Measurements from ENCODE around the gene NFYC. TPM values are rescaled to one million over a fixed set of nuclear protein-coding genes. Genes with fewer than 3 reads are reported as not detected.

The NFYC gene
- total and polyA plus RNA-seq, 2 experiments from 2014 or later: 23.7 to 28.3 TPM

- Histone ChIP-seq H4K20me1 (ENCODE audit: insufficient read depth) (no peaks in the 10 kb centered on the region), H3K9me2 (ENCODE audit: insufficient read depth) (no peaks in the 10 kb centered on the region), H3K9ac (no peak overlapping the region), H3K79me2 (ENCODE audit: insufficient read depth) (peaks cover 81% of the 10 kb centered on the region), H3K9me3 (ENCODE audit: low read depth) (no peaks in the 10 kb centered on the region), H2AFZ (no peak overlapping the region), H3K4me1 (ENCODE audit: insufficient read depth) (peaks cover 19% of the 10 kb centered on the region), H3K36me3 (ENCODE audit: low read depth) (no peaks in the 10 kb centered on the region), H3K4me3 (no peak overlapping the region), H3K27ac (no peak overlapping the region), H3K27me3 (replicated peaks; ENCODE audit: insufficient read depth) (no peaks in the 10 kb centered on the region), H3F3A (ENCODE audit: insufficient read depth) (peaks cover 35% of the 10 kb centered on the region), H3K4me2 (ENCODE audit: unreplicated experiment) (no peak overlapping the region)
- TF ChIP-seq EZH2 (IDR thresholded peaks at IDR 0.05; ENCODE audit: insufficient read depth, poor library complexity, severe bottlenecking) (no peak), EZH2phosphoT487 (IDR thresholded peaks at IDR 0.05; ENCODE audit: insufficient read depth, low read depth) (no peak)
- no peak for DNase-seq
- WGBS, 2 experiments (ENCODE audit: low coverage in 1 of 2, low lambda C conversion rate in 2 of 2, missing lambda C conversion rate in 2 of 2): 94 to 97% methylated on average over 2 of the region's 2 CpGs
- in situ Hi-C loops (cut with MboI): no loop called here
These were observed 2.9 kb downstream of the NFYC start for GRCh38 chr1:40694353-40694874.

- 78 to 85% methylated on average over 4 of the region's 4 CpGs for WGBS, 2 experiments (ENCODE audit: low coverage in 1 of 2, low lambda C conversion rate in 2 of 2, missing lambda C conversion rate in 2 of 2)
- no peak for DNase-seq
- Histone ChIP-seq H3K36me3 (ENCODE audit: low read depth) (no peaks in the 10 kb centered on the region), H3K9me2 (ENCODE audit: insufficient read depth) (no peaks in the 10 kb centered on the region), H3K4me3 (no peak overlapping the region), H2AFZ (no peak overlapping the region), H3K9ac (no peak overlapping the region), H3K27ac (no peak overlapping the region), H3K27me3 (replicated peaks; ENCODE audit: insufficient read depth) (no peaks in the 10 kb centered on the region), H3K4me1 (ENCODE audit: insufficient read depth) (peaks cover 17% of the 10 kb centered on the region), H3K4me2 (ENCODE audit: unreplicated experiment) (no peak overlapping the region), H3K9me3 (ENCODE audit: low read depth) (no peaks in the 10 kb centered on the region), H4K20me1 (ENCODE audit: insufficient read depth) (no peaks in the 10 kb centered on the region), H3F3A (ENCODE audit: insufficient read depth) (peaks cover 21% of the 10 kb centered on the region), H3K79me2 (ENCODE audit: insufficient read depth) (peaks cover 92% of the 10 kb centered on the region)
- TF ChIP-seq EZH2 (IDR thresholded peaks at IDR 0.05; ENCODE audit: insufficient read depth, poor library complexity, severe bottlenecking) (no peak), EZH2phosphoT487 (IDR thresholded peaks at IDR 0.05; ENCODE audit: insufficient read depth, low read depth) (no peak)
- in situ Hi-C loops (cut with MboI): no loop called here
These were observed 4.8 kb downstream of the NFYC start for GRCh38 chr1:40696294-40696693.

GRCh38 chr1:40697436-40697835, 5.9 kb downstream of the NFYC start:
- no peak overlapping the region for H3K9ac ChIP-seq
- H3K4me3 ChIP-seq: no peak overlapping the region
- H3K36me3 ChIP-seq (ENCODE audit: low read depth): no peaks in the 10 kb centered on the region
- no peak overlapping the region for H3K27ac ChIP-seq
- no peak overlapping the region for H2AFZ ChIP-seq
- H3K9me3 ChIP-seq (ENCODE audit: low read depth): no peaks in the 10 kb centered on the region
- H3F3A ChIP-seq (ENCODE audit: insufficient read depth): peaks cover 17% of the 10 kb centered on the region
- TF ChIP-seq EZH2 (IDR thresholded peaks at IDR 0.05; ENCODE audit: insufficient read depth, poor library complexity, severe bottlenecking) (no peak), EZH2phosphoT487 (IDR thresholded peaks at IDR 0.05; ENCODE audit: insufficient read depth, low read depth) (no peak)
- peaks cover 17% of the 10 kb centered on the region for H3K4me1 ChIP-seq (ENCODE audit: insufficient read depth)
- in situ Hi-C loops (cut with MboI): no loop called here
- no peaks in the 10 kb centered on the region for H3K27me3 ChIP-seq (replicated peaks; ENCODE audit: insufficient read depth)
- no peaks in the 10 kb centered on the region for H4K20me1 ChIP-seq (ENCODE audit: insufficient read depth)
- 75% methylated on average over 5 of the region's 5 CpGs for WGBS, 2 experiments (ENCODE audit: low coverage in 1 of 2, low lambda C conversion rate in 2 of 2, missing lambda C conversion rate in 2 of 2)
- no peaks in the 10 kb centered on the region for H3K9me2 ChIP-seq (ENCODE audit: insufficient read depth)
- DNase-seq: no peak
- peaks cover 100% of the 10 kb centered on the region for H3K79me2 ChIP-seq (ENCODE audit: insufficient read depth)
- H3K4me2 ChIP-seq (ENCODE audit: unreplicated experiment): no peak overlapping the region

GRCh38 chr1:40699787-40700186, 8.3 kb downstream of the NFYC start:
- Histone ChIP-seq H3K36me3 (ENCODE audit: low read depth) (no peaks in the 10 kb centered on the region), H3F3A (ENCODE audit: insufficient read depth) (no peaks in the 10 kb centered on the region), H3K27me3 (replicated peaks; ENCODE audit: insufficient read depth) (no peaks in the 10 kb centered on the region), H3K9me2 (ENCODE audit: insufficient read depth) (no peaks in the 10 kb centered on the region), H3K9me3 (ENCODE audit: low read depth) (no peaks in the 10 kb centered on the region), H3K4me1 (ENCODE audit: insufficient read depth) (peaks cover 9% of the 10 kb centered on the region; the same call in 1 of the 2 replicates), H3K79me2 (ENCODE audit: insufficient read depth) (peaks cover 100% of the 10 kb centered on the region), H2AFZ (no peak overlapping the region), H3K4me3 (no peak overlapping the region), H3K27ac (peak overlapping the region; percentile 28; the same call in 1 of the 2 replicates), H4K20me1 (ENCODE audit: insufficient read depth) (no peaks in the 10 kb centered on the region), H3K9ac (no peak overlapping the region), H3K4me2 (ENCODE audit: unreplicated experiment) (no peak overlapping the region)
- no peak for TF ChIP-seq EZH2phosphoT487 (IDR thresholded peaks at IDR 0.05; ENCODE audit: insufficient read depth, low read depth)
- no peak for TF ChIP-seq EZH2 (IDR thresholded peaks at IDR 0.05; ENCODE audit: insufficient read depth, poor library complexity, severe bottlenecking)
- 89% methylated on average over 6 of the region's 6 CpGs for WGBS, 2 experiments (ENCODE audit: low coverage in 1 of 2, low lambda C conversion rate in 2 of 2, missing lambda C conversion rate in 2 of 2)
- in situ Hi-C loops (cut with MboI): no loop called here
- no peak for DNase-seq
